D721Med (cell line): ENCODE results near the gene PCSK2.

ENCODE experiments used
- DNase-seq: peaks from one replicate; pipeline ENCODE4 v3.0.0; 2011; ENCODE audit warnings: low spot score; ENCODE audit not compliant: insufficient read length
- FAIRE-seq: peaks from 2 replicates; lab custom pipeline; 2011; peaks lifted over from hg19 to GRCh38; lab: Jason Lieb, UNC
- CTCF ChIP-seq: IDR thresholded peaks from 2 replicates; pipeline ENCODE4 v1.5.1; 2012; ENCODE audit warnings: mild to moderate bottlenecking, control low read depth; ENCODE audit not compliant: insufficient read depth; ENCODE audit errors: missing control alignments

Gene PCSK2

GRCh38 chr20:17227219-17227575 lies 357 bp downstream of the PCSK2 start:
- no peak for DNase-seq
- FAIRE-seq: no peak
- TF ChIP-seq CTCF: no peak

- FAIRE-seq (no peak), DNase-seq (no peak)
- TF ChIP-seq CTCF: no peak
Measured at GRCh38 chr20:17227669-17228623, 1.1 kb downstream of the PCSK2 start.

GRCh38 chr20:17228624-17229061 lies 1.8 kb downstream of the PCSK2 start:
- no peak for TF ChIP-seq CTCF
- FAIRE-seq: no peak
- no peak for DNase-seq

- no peak for TF ChIP-seq CTCF
- DNase-seq (no peak), FAIRE-seq (no peak)
Measured at GRCh38 chr20:17229256-17229655, 2.4 kb downstream of the PCSK2 start.

GRCh38 chr20:17233626-17234025 lies 6.8 kb downstream of the PCSK2 start:
- no peak for TF ChIP-seq CTCF
- FAIRE-seq (no peak), DNase-seq (no peak)

GRCh38 chr20:17236766-17237165 lies 9.9 kb downstream of the PCSK2 start:
- DNase-seq (no peak), FAIRE-seq (no peak)
- TF ChIP-seq CTCF: no peak

GRCh38 chr20:17248224-17248623 lies 21.4 kb downstream of the PCSK2 start:
- DNase-seq (peak; percentile 13), FAIRE-seq (no peak)

More at GRCh38 chr20:17248224-17248623, 21.4 kb downstream of the PCSK2 start:
- TF ChIP-seq CTCF: no peak
